Colonic mucosa (tissue), 4 donors: ENCODE data around the gene OR56A5. TPM values are rescaled to one million over a fixed set of nuclear protein-coding genes. Genes with fewer than 3 reads are reported as not detected.

ENCODE experiments used
- DNase-seq: peaks from one replicate; pipeline ENCODE4 v3.0.0-alpha.2; 2020
- H3K27ac ChIP-seq: fragments of 200-600 bp; one replicate; pipeline ENCODE4 v1.8.0; 2021
- H3K27me3 ChIP-seq: fragments of 200-600 bp; one replicate; pipeline ENCODE4 v1.8.0; 2021
- H3K36me3 ChIP-seq: fragments of 200-600 bp; one replicate; pipeline ENCODE4 v1.8.0; 2021
- H3K4me1 ChIP-seq: fragments of 200-600 bp; one replicate; pipeline ENCODE4 v1.8.0; 2021; ENCODE audit warnings: mild to moderate bottlenecking
- H3K4me3 ChIP-seq: fragments of 200-600 bp; one replicate; pipeline ENCODE4 v1.8.0; 2021
- H3K9ac ChIP-seq, 2 donors: one replicate each; pipeline ENCODE4 v1.7.0; 2013; ENCODE audit warnings: control low read depth in 2 of 2, low read depth in 2 of 2, low read length in 2 of 2
- H3K9me3 ChIP-seq: fragments of 200-600 bp; one replicate; pipeline ENCODE4 v1.8.0; 2021
- intact Hi-C: fragments of 100-400 bp; cut with DNase I; formaldehyde crosslinking; loops from one replicate; pipeline ENCODE4 v1.14.1; 2022
- total RNA-seq, 2 donors: library from RNA; stranded (reverse); fragmentation: NEBNext Ultra II Directional in 1 of 2; extraction: Animal tissue kit (Norgen Biotek cat#: 25700) in 1 of 2; gene quantifications; one replicate each; pipeline ENCODE4 v1.2.1, GENCODE V29; 2021
- TF ChIP-seq, protein P1 (sequence below): fragments of 200-600 bp; IDR thresholded peaks from one replicate; pipeline ENCODE4 v1.8.0; 2022; ENCODE audit warnings: antibody characterized with exemption, mild to moderate bottlenecking
- donor health status: healthy.
- donor health status: DM: no; HTN: no; CAD: no.
- donor health status: DM: no; HTN: no; CAD: no.

Gene OR56A5
- total RNA-seq, 2 donors from 2014 or later = not detected

DNA sequence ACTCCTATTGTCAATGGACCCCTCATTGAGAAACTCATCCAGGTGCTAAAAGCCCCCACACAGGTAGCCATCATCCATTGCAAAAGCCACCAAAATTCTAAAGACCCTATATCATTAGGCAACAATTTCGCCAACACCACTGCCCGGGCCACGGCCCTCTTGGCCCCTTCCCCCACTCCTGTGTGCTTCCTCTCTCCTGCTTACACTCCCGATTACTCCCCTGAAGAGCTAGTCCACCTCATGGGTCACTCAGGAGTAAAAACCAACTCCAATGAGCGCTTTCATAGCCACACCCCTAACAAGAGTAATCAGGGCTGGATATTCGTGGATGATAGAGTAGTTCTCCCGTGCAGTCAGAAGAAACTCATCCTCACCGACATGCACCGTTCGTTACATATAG, 35.2 kb downstream of the OR56A5 start:
- Histone ChIP-seq H3K27me3 (no peaks in the 10 kb centered on the region), H3K4me1 (no peaks in the 10 kb centered on the region), H3K36me3 (no peaks in the 10 kb centered on the region), H3K9me3 (no peaks in the 10 kb centered on the region), H3K9ac (no peak overlapping the region), H3K4me3 (no peak overlapping the region), H3K27ac (no peak overlapping the region)
- intact Hi-C loops = no loop called here
- no peak for DNase-seq
- TF ChIP-seq, protein P1, sequence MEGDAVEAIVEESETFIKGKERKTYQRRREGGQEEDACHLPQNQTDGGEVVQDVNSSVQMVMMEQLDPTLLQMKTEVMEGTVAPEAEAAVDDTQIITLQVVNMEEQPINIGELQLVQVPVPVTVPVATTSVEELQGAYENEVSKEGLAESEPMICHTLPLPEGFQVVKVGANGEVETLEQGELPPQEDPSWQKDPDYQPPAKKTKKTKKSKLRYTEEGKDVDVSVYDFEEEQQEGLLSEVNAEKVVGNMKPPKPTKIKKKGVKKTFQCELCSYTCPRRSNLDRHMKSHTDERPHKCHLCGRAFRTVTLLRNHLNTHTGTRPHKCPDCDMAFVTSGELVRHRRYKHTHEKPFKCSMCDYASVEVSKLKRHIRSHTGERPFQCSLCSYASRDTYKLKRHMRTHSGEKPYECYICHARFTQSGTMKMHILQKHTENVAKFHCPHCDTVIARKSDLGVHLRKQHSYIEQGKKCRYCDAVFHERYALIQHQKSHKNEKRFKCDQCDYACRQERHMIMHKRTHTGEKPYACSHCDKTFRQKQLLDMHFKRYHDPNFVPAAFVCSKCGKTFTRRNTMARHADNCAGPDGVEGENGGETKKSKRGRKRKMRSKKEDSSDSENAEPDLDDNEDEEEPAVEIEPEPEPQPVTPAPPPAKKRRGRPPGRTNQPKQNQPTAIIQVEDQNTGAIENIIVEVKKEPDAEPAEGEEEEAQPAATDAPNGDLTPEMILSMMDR = no peak

DNA sequence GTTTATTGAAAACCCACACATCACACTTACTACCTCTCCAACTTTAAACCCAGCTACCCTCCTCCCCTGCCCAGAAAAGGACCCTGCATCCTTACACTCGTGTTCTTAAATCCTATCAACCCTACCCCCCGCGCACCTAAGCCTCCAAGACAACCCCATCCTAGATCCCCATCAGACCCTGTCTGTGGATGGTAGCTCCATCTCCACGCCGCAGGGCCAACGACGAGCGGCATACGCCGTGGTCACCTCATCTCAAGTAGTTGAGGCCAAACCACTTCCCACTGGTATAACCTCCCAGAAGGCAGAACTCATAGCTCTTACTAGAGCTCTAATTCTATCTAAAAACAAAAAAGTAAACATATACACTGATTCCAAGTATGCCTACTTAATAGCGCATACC, 35.6 kb downstream of the OR56A5 start:
- DNase-seq = no peak
- Histone ChIP-seq H3K9ac (no peak overlapping the region), H3K36me3 (no peaks in the 10 kb centered on the region), H3K4me3 (no peak overlapping the region), H3K27ac (no peak overlapping the region), H3K27me3 (no peaks in the 10 kb centered on the region), H3K9me3 (no peaks in the 10 kb centered on the region), H3K4me1 (no peaks in the 10 kb centered on the region)
- intact Hi-C loops = no loop called here
- TF ChIP-seq, protein P1 = no peak

DNA sequence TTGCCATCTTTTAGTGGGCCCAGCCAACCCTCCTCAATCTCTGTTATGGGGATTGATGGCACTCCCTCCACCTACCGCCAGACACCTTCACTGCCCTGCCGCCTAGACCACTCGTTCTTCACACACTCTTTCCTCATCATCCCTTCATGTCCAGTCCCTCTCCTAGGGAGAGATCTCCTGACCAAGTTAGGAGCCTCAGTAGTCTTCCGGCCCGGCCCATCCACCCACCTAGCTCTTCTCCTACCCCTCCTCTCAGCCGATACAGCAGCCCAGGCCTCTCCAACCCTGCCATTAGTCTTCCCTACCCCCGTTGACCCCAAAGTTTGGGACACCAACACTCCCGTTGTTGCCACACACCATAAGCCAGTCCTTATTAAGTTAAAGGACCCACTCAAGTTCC, 37.2 kb downstream of the OR56A5 start:
- TF ChIP-seq, protein P1 = no peak
- Histone ChIP-seq H3K4me1 (no peaks in the 10 kb centered on the region), H3K27me3 (no peaks in the 10 kb centered on the region), H3K36me3 (no peaks in the 10 kb centered on the region), H3K4me3 (no peak overlapping the region), H3K27ac (no peak overlapping the region), H3K9ac (no peak overlapping the region), H3K9me3 (no peaks in the 10 kb centered on the region)
- intact Hi-C loops = no loop called here
- no peak for DNase-seq

DNA sequence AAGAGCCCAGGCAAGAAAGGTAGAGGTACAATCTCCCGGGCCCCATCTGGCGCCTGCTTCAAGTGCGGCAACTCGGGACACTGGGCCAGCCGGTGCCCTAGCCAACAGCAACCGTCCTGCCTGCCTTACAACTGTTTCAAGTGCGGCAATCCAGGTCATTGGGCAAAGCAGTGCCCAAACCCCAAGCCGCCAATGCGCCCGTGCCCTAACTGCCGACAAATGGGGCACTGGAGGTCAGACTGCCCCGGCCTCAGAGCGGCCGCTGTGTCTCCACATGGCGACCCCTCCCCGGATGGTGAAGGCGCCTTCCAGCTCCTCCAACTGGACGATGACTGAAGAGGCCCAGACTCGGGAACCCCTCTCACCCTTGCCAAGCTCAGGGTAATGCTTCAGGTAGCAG, 37.7 kb downstream of the OR56A5 start:
- Histone ChIP-seq H3K27me3 (no peaks in the 10 kb centered on the region), H3K4me1 (no peaks in the 10 kb centered on the region), H3K9me3 (no peaks in the 10 kb centered on the region), H3K36me3 (no peaks in the 10 kb centered on the region), H3K4me3 (no peak overlapping the region), H3K27ac (no peak overlapping the region), H3K9ac (no peak overlapping the region)
- TF ChIP-seq, protein P1 = no peak
- intact Hi-C loops = no loop called here
- DNase-seq = no peak

DNA sequence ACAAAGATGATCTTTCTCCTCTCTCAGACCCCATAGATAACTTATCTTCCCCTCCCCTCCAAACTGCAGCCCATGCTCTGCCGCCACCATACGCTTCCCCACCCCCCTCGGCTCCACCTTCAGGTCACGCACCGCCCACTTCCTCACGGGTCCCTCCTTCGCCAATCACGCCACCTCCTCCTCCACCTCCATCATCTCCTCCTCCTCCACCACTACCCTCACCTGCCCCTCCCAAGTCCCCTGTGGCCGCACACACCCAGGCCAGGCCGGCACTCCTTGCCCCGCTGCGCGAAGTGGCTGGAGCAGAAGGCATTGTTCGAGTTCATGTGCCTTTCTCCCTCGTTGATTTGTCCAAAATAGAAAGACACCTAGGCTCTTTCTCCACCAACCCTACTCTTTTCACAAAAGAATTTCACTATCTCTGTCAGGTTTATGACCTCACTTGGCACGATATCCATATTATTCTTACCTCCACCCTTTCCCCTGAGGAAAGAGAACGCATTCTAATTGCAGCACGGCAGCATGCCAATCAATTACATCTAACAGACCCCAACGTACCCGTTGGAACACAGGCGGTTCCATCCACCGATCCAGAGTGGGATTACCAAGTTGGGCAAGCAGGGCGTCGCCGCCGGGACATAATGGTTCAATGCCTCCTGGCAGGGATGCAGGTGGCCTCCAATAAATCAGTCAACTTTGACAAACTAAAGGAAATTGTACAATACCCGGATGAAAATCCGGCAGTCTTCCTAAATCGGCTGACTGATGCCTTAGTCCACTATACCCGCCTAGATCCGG, 38.5 kb downstream of the OR56A5 start:
- H3K4me1 ChIP-seq = no peaks in the 10 kb centered on the region
- DNase-seq = no peak
- TF ChIP-seq, protein P1 = no peak
- H3K27ac ChIP-seq = no peak overlapping the region
- H3K4me3 ChIP-seq = no peak overlapping the region
- no peaks in the 10 kb centered on the region for H3K36me3 ChIP-seq
- no peak overlapping the region for H3K9ac ChIP-seq
- no peaks in the 10 kb centered on the region for H3K9me3 ChIP-seq
- intact Hi-C loops = no loop called here
- H3K27me3 ChIP-seq = no peaks in the 10 kb centered on the region
